Peyer's patch (tissue), 4 donors: ENCODE data around the gene INHBB.

Experiments used
- CTCF ChIP-seq, 6 experiments: fragments of 450-650 bp in 4 of 6; fragments of 200-600 bp in 2 of 6; sonication (generic) in 1 of 6; IDR thresholded peaks; one replicate each; pipeline ENCODE4 v1.5.1; 2017 to 2019; ENCODE audit warnings: antibody characterized with exemption in 6 of 6, mild to moderate bottlenecking in 3 of 6, moderate library complexity in 1 of 6
- POLR2A ChIP-seq, 2 donors: fragments of 450-650 bp; IDR thresholded peaks; one replicate each; pipeline ENCODE4 v1.5.1; 2017; ENCODE audit warnings: antibody characterized with exemption in 2 of 2, mild to moderate bottlenecking in 2 of 2, moderate library complexity in 2 of 2

GRCh38 chr2:120392923-120393322 is 47.0 kb downstream of the INHBB start:
- no peak for TF ChIP-seq POLR2A (IDR thresholded peaks at IDR 0.05)
- TF ChIP-seq CTCF (IDR thresholded peaks at IDR 0.05), result no peak
